Breast epithelium (tissue), 4 donors: ENCODE measurements around the gene ITPRIPL2. TPM values are rescaled to one million over a fixed set of nuclear protein-coding genes. Genes with fewer than 3 reads are reported as not detected.

Experiments
- DNase-seq, 2 donors: peaks; one replicate each; pipeline ENCODE4 v3.0.0-alpha.2; 2019; ENCODE audit warnings: low spot score in 2 of 2
- H3K27ac ChIP-seq, 2 donors: fragments of 200-600 bp; sonication (generic) in 1 of 2; one replicate each; pipeline ENCODE4 v1.5.1; 2016 to 2019; ENCODE audit warnings: mild to moderate bottlenecking in 1 of 2
- H3K27me3 ChIP-seq, 2 donors: fragments of 200-600 bp; sonication (generic) in 1 of 2; one replicate each; pipeline versions ENCODE4 v1.5.1 to v1.6.0; 2017 to 2019; ENCODE audit warnings: control low read depth in 1 of 2, mild to moderate bottlenecking in 1 of 2
- H3K36me3 ChIP-seq: fragments of 200-600 bp; one replicate; pipeline ENCODE4 v1.5.1; 2019
- H3K4me1 ChIP-seq, 2 donors: fragments of 200-600 bp; sonication (generic); one replicate each; pipeline ENCODE4 v1.5.1; 2016 to 2019; ENCODE audit warnings: control low read depth in 1 of 2
- H3K4me3 ChIP-seq, 3 donors: fragments of 200-600 bp; sonication (generic); 1 replicate in 2 of 3; 2 replicates in 1 of 3; pipeline ENCODE4 v1.5.1; 2016 to 2019; ENCODE audit warnings: mild to moderate bottlenecking in 3 of 3, moderate library complexity in 2 of 3
- H3K9me3 ChIP-seq, 2 donors: fragments of 200-600 bp; sonication (generic) in 1 of 2; one replicate each; pipeline ENCODE4 v1.5.1; 2016 to 2019; ENCODE audit warnings: control low read depth in 1 of 2
- POLR2A ChIP-seq: fragments of 450-650 bp; IDR thresholded peaks from one replicate; pipeline ENCODE4 v1.6.1; 2016; ENCODE audit warnings: antibody characterized with exemption, mild to moderate bottlenecking, moderate library complexity
- POLR2AphosphoS5 ChIP-seq, 3 donors: sonication (generic); formaldehyde crosslinking; IDR thresholded peaks; one replicate each; pipeline ENCODE4 v1.6.1; 2017; ENCODE audit warnings: antibody characterized with exemption in 3 of 3
- intact Hi-C: fragments of 100-400 bp; cut with DNase I; formaldehyde crosslinking; loops from one replicate; pipeline ENCODE4 v1.15.1; 2023; ENCODE audit warnings: low total_unique reads
- total RNA-seq, 3 donors: library from RNA; depleted of rRNA; stranded (reverse); fragments of >200 nt; gene quantifications; one replicate each; pipeline ENCODE4 v1.1.0, GENCODE V29; 2016
- TF ChIP-seq, protein P1 (sequence below), 3 donors: fragments of 450-650 bp; IDR thresholded peaks; one replicate each; pipeline ENCODE4 v1.5.1; 2016 to 2017; ENCODE audit warnings: antibody characterized with exemption in 3 of 3, mild to moderate bottlenecking in 3 of 3, moderate library complexity in 3 of 3

The ITPRIPL2 gene
- total RNA-seq, 3 donors from 2014 or later: 36.1 to 66.6 (median 40.3) TPM

GRCh38 chr16:19162085-19162484 lies 48.3 kb downstream of the ITPRIPL2 start:
- DNase-seq: no peak
- intact Hi-C loops: loop anchor here (5.0 kb wide), 1 partner anchor 1735 kb away; no protein-coding TSS in a partner anchor
- no peak overlapping the region for H3K4me3 ChIP-seq
- TF ChIP-seq, protein P1, sequence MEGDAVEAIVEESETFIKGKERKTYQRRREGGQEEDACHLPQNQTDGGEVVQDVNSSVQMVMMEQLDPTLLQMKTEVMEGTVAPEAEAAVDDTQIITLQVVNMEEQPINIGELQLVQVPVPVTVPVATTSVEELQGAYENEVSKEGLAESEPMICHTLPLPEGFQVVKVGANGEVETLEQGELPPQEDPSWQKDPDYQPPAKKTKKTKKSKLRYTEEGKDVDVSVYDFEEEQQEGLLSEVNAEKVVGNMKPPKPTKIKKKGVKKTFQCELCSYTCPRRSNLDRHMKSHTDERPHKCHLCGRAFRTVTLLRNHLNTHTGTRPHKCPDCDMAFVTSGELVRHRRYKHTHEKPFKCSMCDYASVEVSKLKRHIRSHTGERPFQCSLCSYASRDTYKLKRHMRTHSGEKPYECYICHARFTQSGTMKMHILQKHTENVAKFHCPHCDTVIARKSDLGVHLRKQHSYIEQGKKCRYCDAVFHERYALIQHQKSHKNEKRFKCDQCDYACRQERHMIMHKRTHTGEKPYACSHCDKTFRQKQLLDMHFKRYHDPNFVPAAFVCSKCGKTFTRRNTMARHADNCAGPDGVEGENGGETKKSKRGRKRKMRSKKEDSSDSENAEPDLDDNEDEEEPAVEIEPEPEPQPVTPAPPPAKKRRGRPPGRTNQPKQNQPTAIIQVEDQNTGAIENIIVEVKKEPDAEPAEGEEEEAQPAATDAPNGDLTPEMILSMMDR (IDR thresholded peaks at IDR 0.05): no peak
- TF ChIP-seq POLR2A (no peak), POLR2AphosphoS5 (IDR thresholded peaks at IDR 0.05) (no peak)
- H3K9me3 ChIP-seq: no peaks in the 10 kb centered on the region
- H3K27me3 ChIP-seq: no peaks in the 10 kb centered on the region
- no peaks in the 10 kb centered on the region for H3K36me3 ChIP-seq
- no peak overlapping the region for H3K27ac ChIP-seq
- H3K4me1 ChIP-seq: no peaks in the 10 kb centered on the region

GRCh38 chr16:19163215-19163614 lies 49.5 kb downstream of the ITPRIPL2 start:
- no peak for DNase-seq
- TF ChIP-seq POLR2AphosphoS5 (IDR thresholded peaks at IDR 0.05) (no peak), POLR2A (no peak)
- TF ChIP-seq, protein P1 (IDR thresholded peaks at IDR 0.05): no peak
- Histone ChIP-seq H3K36me3 (no peaks in the 10 kb centered on the region), H3K9me3 (no peaks in the 10 kb centered on the region), H3K27ac (no peak overlapping the region), H3K4me1 (no peaks in the 10 kb centered on the region), H3K4me3 (no peak overlapping the region), H3K27me3 (no peaks in the 10 kb centered on the region)
- intact Hi-C loops: loop anchor here (5.0 kb wide), 1 partner anchor 1734 kb away; no protein-coding TSS in a partner anchor

DNA sequence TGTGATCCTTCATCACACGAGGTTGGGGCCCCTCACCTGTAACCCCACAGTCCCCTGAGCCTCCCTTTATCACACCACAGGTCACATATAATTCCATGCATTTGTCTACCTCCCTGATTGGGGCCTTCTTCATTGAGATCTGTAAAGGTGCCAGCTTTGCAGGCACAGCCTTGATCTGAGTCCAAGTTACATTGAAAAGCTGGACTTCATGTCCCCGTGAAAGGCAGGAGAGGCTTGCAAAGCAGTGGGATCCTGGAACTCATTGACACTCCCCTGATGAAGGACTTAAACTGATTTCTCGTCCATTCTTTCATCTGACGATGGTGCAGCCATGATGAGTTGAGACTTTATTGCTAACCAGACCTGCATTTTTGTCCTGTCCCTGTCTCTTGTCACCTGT lies 50.5 kb downstream of the ITPRIPL2 start:
- no peak for DNase-seq
- intact Hi-C loops: loop anchor here (5.0 kb wide), 1 partner anchor 1733 kb away; no protein-coding TSS in a partner anchor
- H3K4me1 ChIP-seq: no peaks in the 10 kb centered on the region
- H3K4me3 ChIP-seq: no peak overlapping the region
- TF ChIP-seq POLR2AphosphoS5 (IDR thresholded peaks at IDR 0.05) (no peak), POLR2A (no peak)
- TF ChIP-seq, protein P1 (IDR thresholded peaks at IDR 0.05): no peak
- no peaks in the 10 kb centered on the region for H3K36me3 ChIP-seq
- H3K9me3 ChIP-seq: no peaks in the 10 kb centered on the region
- no peak overlapping the region for H3K27ac ChIP-seq
- H3K27me3 ChIP-seq: no peaks in the 10 kb centered on the region

DNA sequence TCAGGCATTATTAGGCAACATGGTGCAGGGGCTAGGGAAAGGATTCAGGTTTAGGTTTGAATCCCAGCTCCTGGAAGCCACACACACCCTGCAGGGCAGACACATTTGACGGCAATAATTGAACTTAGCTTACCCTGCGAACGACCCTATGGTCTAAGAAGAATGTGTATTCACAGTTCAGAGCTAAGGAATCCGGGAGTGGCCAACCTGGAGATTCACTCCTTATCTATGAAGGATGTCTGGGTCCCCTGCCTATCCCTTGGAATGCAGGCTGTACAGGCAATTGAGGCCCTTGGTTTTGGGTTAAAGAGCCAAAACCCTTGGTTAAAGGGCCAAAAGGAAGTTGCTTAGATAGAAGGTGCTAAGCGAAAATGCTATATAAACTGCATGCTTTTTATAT lies 51.3 kb downstream of the ITPRIPL2 start:
- no peak for DNase-seq
- H3K4me3 ChIP-seq: no peak overlapping the region
- H3K36me3 ChIP-seq: no peaks in the 10 kb centered on the region
- TF ChIP-seq POLR2A (no peak), POLR2AphosphoS5 (IDR thresholded peaks at IDR 0.05) (no peak)
- TF ChIP-seq, protein P1 (IDR thresholded peaks at IDR 0.05): no peak
- no peak overlapping the region for H3K27ac ChIP-seq
- intact Hi-C loops: no loop called here
- no peaks in the 10 kb centered on the region for H3K9me3 ChIP-seq
- H3K4me1 ChIP-seq: no peaks in the 10 kb centered on the region
- no peaks in the 10 kb centered on the region for H3K27me3 ChIP-seq

DNA sequence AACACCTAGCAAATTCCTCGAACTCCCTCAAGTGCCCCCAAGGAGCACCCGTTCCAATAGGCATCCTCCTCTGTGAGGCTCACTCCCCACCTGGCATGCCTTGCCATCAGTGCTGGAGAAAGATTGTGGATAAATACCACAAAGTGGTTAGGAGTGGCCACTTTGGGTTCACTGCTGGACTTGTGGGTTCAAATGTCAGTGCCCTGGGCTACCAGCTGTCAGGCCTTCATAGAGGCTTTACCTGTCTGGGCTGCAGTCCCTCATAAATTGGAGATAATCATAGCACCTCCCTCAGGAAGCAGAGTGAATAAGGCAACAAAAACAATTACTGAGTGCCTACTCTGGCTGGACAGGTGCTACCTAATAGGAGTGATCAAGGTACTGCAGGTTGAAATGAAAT lies 52.7 kb downstream of the ITPRIPL2 start:
- Histone ChIP-seq H3K36me3 (no peaks in the 10 kb centered on the region), H3K4me3 (no peak overlapping the region), H3K9me3 (no peaks in the 10 kb centered on the region), H3K4me1 (no peaks in the 10 kb centered on the region), H3K27ac (no peak overlapping the region), H3K27me3 (no peaks in the 10 kb centered on the region)
- no peak for DNase-seq
- intact Hi-C loops: no loop called here
- TF ChIP-seq, protein P1 (IDR thresholded peaks at IDR 0.05): no peak
- no peak for TF ChIP-seq POLR2A
